Adipocyte (in vitro differentiated cells): ENCODE results near the gene TMEM269.

Experiments
- DNase-seq: peaks from one replicate; pipeline ENCODE4 v3.0.0-alpha.2; 2015; ENCODE audit warnings: low read depth
- H3K27me3 ChIP-seq: replicated peaks from 2 replicates; pipeline ENCODE4 v1.7.0; 2013; ENCODE audit warnings: mild to moderate bottlenecking, low read length, moderate library complexity; ENCODE audit not compliant: control insufficient read depth, insufficient read depth
- H3K36me3 ChIP-seq: 2 replicates; pipeline ENCODE4 v1.7.0; 2013; ENCODE audit warnings: low read length, mild to moderate bottlenecking, moderate library complexity; ENCODE audit not compliant: control insufficient read depth, insufficient read depth, severe bottlenecking
- H3K4me1 ChIP-seq: 2 replicates; pipeline ENCODE4 v1.7.0; 2013; ENCODE audit warnings: mild to moderate bottlenecking, low read length, moderate library complexity; ENCODE audit not compliant: control insufficient read depth, insufficient read depth
- H3K4me3 ChIP-seq: 2 replicates; pipeline ENCODE4 v1.7.0; 2013; ENCODE audit warnings: mild to moderate bottlenecking, low read length, moderate library complexity
- H3K9ac ChIP-seq: 2 replicates; pipeline ENCODE4 v1.7.0; 2013; ENCODE audit warnings: mild to moderate bottlenecking, low read length, moderate library complexity
- H3K9me3 ChIP-seq: 2 replicates; pipeline ENCODE4 v1.7.0; 2013; ENCODE audit warnings: mild to moderate bottlenecking, low read length, moderate library complexity; ENCODE audit not compliant: control insufficient read depth

TMEM269 gene

DNA sequence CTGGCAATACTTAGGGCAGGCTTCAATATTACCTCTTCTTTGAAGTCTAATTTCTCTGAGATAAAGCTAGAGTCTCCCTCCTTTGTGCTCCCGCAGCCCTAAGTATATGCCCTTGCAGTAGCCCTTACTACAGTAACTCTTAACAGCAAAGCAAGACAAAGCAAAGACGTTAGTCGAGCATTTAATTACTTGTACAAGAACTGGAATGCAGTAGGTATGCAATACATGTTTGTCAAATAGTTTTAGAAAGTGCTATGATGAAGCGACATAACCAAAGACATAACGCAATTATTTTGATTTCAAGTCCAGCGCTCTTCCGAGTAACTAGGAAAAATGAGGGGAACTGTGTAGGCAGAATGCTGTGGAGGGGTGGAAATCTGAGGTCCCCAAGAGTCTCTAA lies 19.5 kb upstream of the TMEM269 start:
- Histone ChIP-seq H3K4me3 (peak overlapping the region; percentile 88), H3K9me3 (no peaks in the 10 kb centered on the region), H3K36me3 (peaks cover 14% of the 10 kb centered on the region), H3K9ac (peak overlapping the region; percentile 96), H3K4me1 (peaks cover 16% of the 10 kb centered on the region), H3K27me3 (no peaks in the 10 kb centered on the region)
- peak; percentile 51 for DNase-seq

DNA sequence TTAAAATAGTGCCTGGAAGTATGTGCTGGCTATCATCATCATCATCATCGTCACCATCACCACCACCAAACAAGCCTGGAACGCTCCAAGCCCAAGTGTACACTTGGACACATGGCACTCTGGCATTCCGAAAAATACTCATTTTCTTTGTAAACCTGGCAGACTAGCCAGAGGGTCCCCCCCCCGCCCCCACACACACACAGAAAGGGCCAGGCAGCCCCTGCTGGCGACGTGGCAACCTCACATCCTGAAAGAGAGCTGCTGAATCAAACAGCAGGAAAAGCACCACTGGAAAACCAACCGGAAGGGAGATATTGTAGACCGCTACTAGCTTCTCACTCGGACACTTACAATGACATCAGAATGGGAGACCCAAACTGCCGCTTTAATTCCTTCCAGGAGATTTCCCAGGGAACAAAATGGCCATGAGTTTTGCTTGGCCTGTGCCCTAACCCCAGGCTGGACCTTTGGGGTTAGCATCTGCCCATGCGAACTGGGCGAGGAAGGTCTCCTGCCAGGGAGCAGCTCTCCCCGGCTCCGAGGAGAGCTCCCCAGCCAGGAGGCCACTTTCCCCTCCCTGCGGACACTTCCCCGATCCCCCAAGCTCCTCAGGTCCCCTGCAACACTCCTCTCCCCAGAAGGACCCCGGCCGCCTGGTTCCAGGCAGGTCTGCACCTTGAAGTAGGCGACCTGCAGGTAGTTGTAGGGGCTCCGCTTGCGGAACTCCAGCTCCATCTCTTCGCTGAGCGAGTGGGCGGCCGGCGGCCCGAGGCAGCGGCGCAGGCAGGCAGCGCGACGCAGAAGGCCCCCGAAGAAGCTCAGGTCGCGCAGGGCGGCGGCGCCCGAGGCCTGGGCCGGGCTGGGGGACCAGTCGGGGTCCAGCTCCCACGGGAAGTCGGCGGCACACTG lies 18.7 kb upstream of the TMEM269 start:
- peak overlapping the region; percentile 96 for H3K9ac ChIP-seq
- no peaks in the 10 kb centered on the region for H3K9me3 ChIP-seq
- H3K27me3 ChIP-seq = no peaks in the 10 kb centered on the region
- DNase-seq = peak; percentile 89
- peaks cover 13% of the 10 kb centered on the region for H3K36me3 ChIP-seq
- H3K4me1 ChIP-seq = peaks cover 16% of the 10 kb centered on the region
- peak overlapping the region; percentile 88 for H3K4me3 ChIP-seq

DNA sequence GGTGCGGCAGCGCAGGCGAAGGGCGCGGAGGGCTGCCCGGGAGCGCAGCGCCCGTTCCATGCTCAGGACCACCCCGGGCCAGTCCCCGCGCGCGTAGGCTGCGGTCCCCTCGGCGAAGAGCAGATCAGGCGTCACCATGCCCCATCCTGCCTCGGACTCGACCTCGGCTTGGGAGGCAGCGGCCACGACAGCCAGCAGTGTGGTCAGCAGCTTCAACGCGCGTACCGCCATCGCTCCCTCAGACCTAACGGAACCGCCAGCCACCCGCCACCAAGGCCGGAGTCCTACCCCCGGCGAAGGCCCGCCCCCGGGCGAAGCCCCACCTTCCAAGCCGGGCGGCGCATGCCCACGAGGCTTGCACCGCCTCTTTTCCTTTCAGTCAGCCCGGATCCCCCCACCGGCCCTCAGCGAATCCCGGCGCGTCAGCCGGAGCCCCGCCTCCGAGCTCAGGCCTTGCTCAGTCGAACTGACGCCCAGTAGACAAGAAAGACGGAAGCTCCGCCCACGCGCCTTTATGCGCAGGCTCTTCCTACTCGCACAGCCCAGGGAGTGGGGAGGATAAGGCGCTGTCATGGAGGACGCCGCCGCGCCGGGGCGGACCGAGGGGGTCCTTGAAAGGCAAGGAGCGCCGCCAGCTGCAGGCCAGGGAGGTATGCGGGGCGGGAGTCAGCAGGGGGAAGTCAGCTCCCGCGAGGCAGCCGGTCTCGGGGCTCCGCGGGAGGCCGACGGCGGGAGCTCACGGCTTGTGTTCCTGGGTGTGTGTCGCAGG lies 17.9 kb upstream of the TMEM269 start, which contains the start of the genes C1orf50 and P3H1:
TSS of gene C1orf50 (plus strand) at position 509 of the 769 bp plus-strand sequence. CDS start at position 572, 63 bp downstream.
TSS of gene P3H1 (minus strand) at position 288 of the 769 bp plus-strand sequence. CDS start at position 231, 57 bp downstream.
- no peaks in the 10 kb centered on the region for H3K9me3 ChIP-seq
- DNase-seq = peak; percentile 100
- H3K4me3 ChIP-seq = peak within 1 kb of the TSS; percentile 88
- H3K4me1 ChIP-seq = peaks cover 16% of the 10 kb centered on the region
- peaks cover 5% of the 10 kb centered on the region for H3K36me3 ChIP-seq
- H3K27me3 ChIP-seq = no peaks in the 10 kb centered on the region
- peak within 1 kb of the TSS; percentile 96 for H3K9ac ChIP-seq

- no peaks in the 10 kb centered on the region for H3K27me3 ChIP-seq
- H3K4me1 ChIP-seq = peaks cover 16% of the 10 kb centered on the region
- no peaks in the 10 kb centered on the region for H3K9me3 ChIP-seq
- H3K36me3 ChIP-seq = no peaks in the 10 kb centered on the region
- H3K4me3 ChIP-seq = peak overlapping the region; percentile 88
- DNase-seq = no peak
- peak overlapping the region; percentile 96 for H3K9ac ChIP-seq
Measured at GRCh38 chr1:42767510-42768000, 17.2 kb upstream of the TMEM269 start.

GRCh38 chr1:42768172-42768571 lies 16.6 kb upstream of the TMEM269 start:
- no peak for DNase-seq
- no peaks in the 10 kb centered on the region for H3K27me3 ChIP-seq
- H3K9ac ChIP-seq = peak overlapping the region; percentile 96
- H3K36me3 ChIP-seq = peaks cover under 1% of the 10 kb centered on the region
- peak overlapping the region; percentile 88 for H3K4me3 ChIP-seq
- no peaks in the 10 kb centered on the region for H3K9me3 ChIP-seq
- peaks cover 16% of the 10 kb centered on the region for H3K4me1 ChIP-seq

- no peaks in the 10 kb centered on the region for H3K9me3 ChIP-seq
- DNase-seq = no peak
- H3K9ac ChIP-seq = no peak overlapping the region
- no peaks in the 10 kb centered on the region for H3K27me3 ChIP-seq
- H3K4me1 ChIP-seq = peaks cover 11% of the 10 kb centered on the region
- H3K36me3 ChIP-seq = peaks cover 17% of the 10 kb centered on the region
- no peak overlapping the region for H3K4me3 ChIP-seq
Measured at GRCh38 chr1:42769811-42770210, 15.0 kb upstream of the TMEM269 start.

GRCh38 chr1:42773420-42773819 lies 11.4 kb upstream of the TMEM269 start:
- Histone ChIP-seq H3K36me3 (peaks cover 50% of the 10 kb centered on the region), H3K9me3 (no peaks in the 10 kb centered on the region), H3K4me1 (peaks cover under 1% of the 10 kb centered on the region), H3K9ac (no peak overlapping the region), H3K4me3 (no peak overlapping the region), H3K27me3 (no peaks in the 10 kb centered on the region)
- DNase-seq = no peak

DNA sequence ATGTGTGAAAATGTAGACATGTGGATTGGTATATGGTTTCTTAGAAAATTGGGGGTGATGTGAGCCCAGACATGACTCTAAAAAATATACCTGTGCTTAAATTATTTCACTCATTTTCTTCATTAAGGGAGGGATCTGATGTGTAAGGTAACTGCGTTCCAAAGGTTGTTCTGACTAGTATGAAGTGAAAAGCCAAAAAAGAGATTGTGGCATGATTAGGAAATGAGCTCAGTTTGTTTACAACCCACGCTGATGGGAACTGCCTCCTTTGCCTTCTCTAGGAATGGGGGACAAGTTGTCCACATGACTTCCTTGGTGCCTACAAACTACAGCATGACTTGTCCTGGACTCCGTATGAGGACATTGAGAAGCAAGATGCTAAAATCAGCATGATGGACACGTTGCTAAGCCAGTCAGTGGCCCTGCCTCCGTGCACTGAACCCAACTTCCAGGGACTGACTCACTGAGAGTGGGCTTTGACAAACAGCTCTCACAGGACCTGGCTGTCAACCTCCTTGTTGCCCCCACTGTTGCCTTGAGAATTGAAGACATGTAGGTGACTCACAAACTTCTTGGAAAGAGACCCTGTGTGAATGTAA lies 9.8 kb upstream of the TMEM269 start:
- Histone ChIP-seq H3K27me3 (no peaks in the 10 kb centered on the region), H3K9ac (no peak overlapping the region), H3K4me3 (no peak overlapping the region), H3K9me3 (no peaks in the 10 kb centered on the region), H3K4me1 (no peaks in the 10 kb centered on the region), H3K36me3 (peaks cover 57% of the 10 kb centered on the region)
- DNase-seq = no peak

- Histone ChIP-seq H3K4me1 (no peaks in the 10 kb centered on the region), H3K9ac (no peak overlapping the region), H3K36me3 (peaks cover 66% of the 10 kb centered on the region), H3K9me3 (no peaks in the 10 kb centered on the region), H3K27me3 (no peaks in the 10 kb centered on the region), H3K4me3 (no peak overlapping the region)
- no peak for DNase-seq
Measured at GRCh38 chr1:42776502-42776901, 8.3 kb upstream of the TMEM269 start.

- H3K9ac ChIP-seq = no peak overlapping the region
Measured at GRCh38 chr1:42777852-42778251, 6.9 kb upstream of the TMEM269 start.

GRCh38 chr1:42779725-42780124 lies 5.1 kb upstream of the TMEM269 start:
- H3K9me3 ChIP-seq = no peaks in the 10 kb centered on the region
- no peaks in the 10 kb centered on the region for H3K27me3 ChIP-seq
- H3K9ac ChIP-seq = no peak overlapping the region
- peaks cover 66% of the 10 kb centered on the region for H3K36me3 ChIP-seq
- DNase-seq = no peak
- no peak overlapping the region for H3K4me3 ChIP-seq
- no peaks in the 10 kb centered on the region for H3K4me1 ChIP-seq

More at GRCh38 chr1:42777852-42778251, 6.9 kb upstream of the TMEM269 start:
- Histone ChIP-seq H3K36me3 (peaks cover 78% of the 10 kb centered on the region), H3K4me1 (no peaks in the 10 kb centered on the region), H3K27me3 (no peaks in the 10 kb centered on the region), H3K9me3 (no peaks in the 10 kb centered on the region), H3K4me3 (no peak overlapping the region)
- peak; percentile 65 for DNase-seq
